Esophagus squamous epithelium (tissue), 4 donors: ENCODE results near the gene MRPL37.

Experiments used
- POLR2A ChIP-seq, 4 donors: fragments of 450-650 bp; IDR thresholded peaks; one replicate each; pipeline ENCODE4 v1.6.1; 2017; ENCODE audit warnings: antibody characterized with exemption in 4 of 4, mild to moderate bottlenecking in 4 of 4, moderate library complexity in 3 of 4
- TF ChIP-seq, protein P1 (sequence below), 6 experiments: fragments of 450-650 bp in 4 of 6; fragments of 200-600 bp in 2 of 6; sonication (generic) in 2 of 6; IDR thresholded peaks; one replicate each; pipeline ENCODE4 v1.5.1; 2016 to 2019; ENCODE audit warnings: antibody characterized with exemption in 6 of 6, mild to moderate bottlenecking in 4 of 6, moderate library complexity in 4 of 6

DNA sequence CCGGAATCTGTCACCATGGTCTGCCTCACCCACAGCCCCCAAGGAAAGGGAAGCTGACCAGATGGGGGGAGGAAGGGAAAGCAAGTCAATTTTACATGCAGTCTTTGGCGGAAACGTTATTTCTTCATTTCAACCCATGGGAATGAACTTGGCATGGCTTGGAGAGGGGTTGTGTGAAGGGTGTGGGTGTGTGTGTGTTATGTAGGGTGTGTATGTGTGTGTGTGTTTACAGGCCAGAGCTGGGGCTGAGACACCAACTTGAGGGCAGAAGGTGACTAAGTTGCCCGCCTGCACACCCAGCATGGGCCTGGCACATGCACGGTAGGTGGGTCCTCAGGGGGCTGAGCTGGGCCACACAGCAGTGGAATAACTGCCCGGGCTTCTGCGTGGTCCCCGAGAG lies 65.2 kb downstream of the MRPL37 start:
- TF ChIP-seq POLR2A (IDR thresholded peaks at IDR 0.05), result no peak
- TF ChIP-seq, protein P1, sequence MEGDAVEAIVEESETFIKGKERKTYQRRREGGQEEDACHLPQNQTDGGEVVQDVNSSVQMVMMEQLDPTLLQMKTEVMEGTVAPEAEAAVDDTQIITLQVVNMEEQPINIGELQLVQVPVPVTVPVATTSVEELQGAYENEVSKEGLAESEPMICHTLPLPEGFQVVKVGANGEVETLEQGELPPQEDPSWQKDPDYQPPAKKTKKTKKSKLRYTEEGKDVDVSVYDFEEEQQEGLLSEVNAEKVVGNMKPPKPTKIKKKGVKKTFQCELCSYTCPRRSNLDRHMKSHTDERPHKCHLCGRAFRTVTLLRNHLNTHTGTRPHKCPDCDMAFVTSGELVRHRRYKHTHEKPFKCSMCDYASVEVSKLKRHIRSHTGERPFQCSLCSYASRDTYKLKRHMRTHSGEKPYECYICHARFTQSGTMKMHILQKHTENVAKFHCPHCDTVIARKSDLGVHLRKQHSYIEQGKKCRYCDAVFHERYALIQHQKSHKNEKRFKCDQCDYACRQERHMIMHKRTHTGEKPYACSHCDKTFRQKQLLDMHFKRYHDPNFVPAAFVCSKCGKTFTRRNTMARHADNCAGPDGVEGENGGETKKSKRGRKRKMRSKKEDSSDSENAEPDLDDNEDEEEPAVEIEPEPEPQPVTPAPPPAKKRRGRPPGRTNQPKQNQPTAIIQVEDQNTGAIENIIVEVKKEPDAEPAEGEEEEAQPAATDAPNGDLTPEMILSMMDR (IDR thresholded peaks at IDR 0.05), result no peak
